Measurements from ENCODE around the gene ADAMTS4. TPM values are rescaled to one million over a fixed set of nuclear protein-coding genes. Genes with fewer than 3 reads are reported as not detected.

The ADAMTS4 gene
- total and polyA plus RNA-seq, 8 donors, result 0.89 to 20.6 (median 2.3) TPM

GRCh38 chr1:161238039-161238473 is 39.2 kb upstream of the ADAMTS4 start, which contains the start of gene NR1I3:
TSS of gene NR1I3 (minus strand) at chr1:161238203. CDS start at chr1:161236565, 1,638 bp downstream.
- H3K27ac ChIP-seq, result no peak within 1 kb of the TSS
- H3K36me3 ChIP-seq, result no peaks in the 10 kb centered on the region
- no peak for DNase-seq
- peaks cover 0 to 6% (median 0%) of the 10 kb centered on the region in 3 donors for H3K27me3 ChIP-seq
- TF ChIP-seq EP300 (IDR thresholded peaks at IDR 0.05) (no peak), POLR2AphosphoS5 (IDR thresholded peaks at IDR 0.05) (no peak), POLR2A (IDR thresholded peaks at IDR 0.05) (no peak)
- TF ChIP-seq, protein P1, sequence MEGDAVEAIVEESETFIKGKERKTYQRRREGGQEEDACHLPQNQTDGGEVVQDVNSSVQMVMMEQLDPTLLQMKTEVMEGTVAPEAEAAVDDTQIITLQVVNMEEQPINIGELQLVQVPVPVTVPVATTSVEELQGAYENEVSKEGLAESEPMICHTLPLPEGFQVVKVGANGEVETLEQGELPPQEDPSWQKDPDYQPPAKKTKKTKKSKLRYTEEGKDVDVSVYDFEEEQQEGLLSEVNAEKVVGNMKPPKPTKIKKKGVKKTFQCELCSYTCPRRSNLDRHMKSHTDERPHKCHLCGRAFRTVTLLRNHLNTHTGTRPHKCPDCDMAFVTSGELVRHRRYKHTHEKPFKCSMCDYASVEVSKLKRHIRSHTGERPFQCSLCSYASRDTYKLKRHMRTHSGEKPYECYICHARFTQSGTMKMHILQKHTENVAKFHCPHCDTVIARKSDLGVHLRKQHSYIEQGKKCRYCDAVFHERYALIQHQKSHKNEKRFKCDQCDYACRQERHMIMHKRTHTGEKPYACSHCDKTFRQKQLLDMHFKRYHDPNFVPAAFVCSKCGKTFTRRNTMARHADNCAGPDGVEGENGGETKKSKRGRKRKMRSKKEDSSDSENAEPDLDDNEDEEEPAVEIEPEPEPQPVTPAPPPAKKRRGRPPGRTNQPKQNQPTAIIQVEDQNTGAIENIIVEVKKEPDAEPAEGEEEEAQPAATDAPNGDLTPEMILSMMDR (IDR thresholded peaks at IDR 0.05), result no peak
- intact Hi-C loops (cut with DNase I; ENCODE audit: low total_unique reads), result no loop called here
- no peaks in the 10 kb centered on the region for H3K4me1 ChIP-seq
- WGBS, 5 donors, result 51 to 74% (median 66%) methylated on average over 4 of the region's 4 CpGs
- no peaks in the 10 kb centered on the region for H3K9me3 ChIP-seq
- no peak within 1 kb of the TSS for H3K4me3 ChIP-seq

DNA sequence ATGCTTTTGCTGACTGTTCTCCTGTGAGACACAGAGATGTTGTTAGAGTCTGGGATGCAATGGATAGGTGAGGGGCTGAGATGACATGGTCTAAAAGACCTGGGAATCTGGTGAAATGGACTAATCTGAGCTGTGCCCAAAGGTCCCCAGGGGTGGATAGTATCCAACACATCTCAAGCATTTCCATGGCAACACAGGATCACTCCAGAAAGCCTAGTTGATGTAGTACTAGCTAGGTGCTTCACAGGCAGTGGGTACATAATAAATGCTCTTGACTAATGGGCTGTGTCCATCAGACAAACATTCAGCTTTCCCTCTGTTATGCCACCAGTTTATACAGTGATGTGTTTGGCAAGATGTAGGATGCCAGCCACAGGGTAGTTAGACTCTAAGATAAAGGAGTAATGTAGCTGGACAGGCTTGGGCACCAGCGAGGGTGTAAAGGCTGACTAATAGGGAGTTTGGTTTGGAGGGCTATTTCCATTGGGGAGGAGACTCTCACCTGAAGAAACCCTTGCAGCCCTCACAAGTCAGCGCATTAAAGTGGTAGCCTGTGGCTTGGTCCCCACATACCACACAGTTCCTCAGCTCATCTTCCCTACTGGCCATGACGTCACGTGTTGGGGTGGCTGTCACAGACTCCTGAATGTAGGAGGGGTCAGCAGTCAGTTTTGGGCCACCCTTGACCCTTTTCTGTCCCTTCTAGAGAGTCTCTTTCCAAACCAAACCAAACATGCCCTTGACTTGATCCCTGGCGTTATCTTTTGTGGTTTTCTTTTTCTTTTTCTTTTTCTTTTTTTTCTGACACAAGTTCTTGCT is 37.3 kb upstream of the ADAMTS4 start:
- H3K9me3 ChIP-seq, result no peaks in the 10 kb centered on the region
- peaks cover 0 to 6% (median 0%) of the 10 kb centered on the region in 3 donors for H3K27me3 ChIP-seq
- intact Hi-C loops (cut with DNase I; ENCODE audit: low total_unique reads), result no loop called here
- no peak for DNase-seq
- TF ChIP-seq, protein P1 (IDR thresholded peaks at IDR 0.05), result no peak
- no peak for TF ChIP-seq EP300 (IDR thresholded peaks at IDR 0.05)
- TF ChIP-seq POLR2A (IDR thresholded peaks at IDR 0.05), result no peak
- no peak for TF ChIP-seq POLR2AphosphoS5 (IDR thresholded peaks at IDR 0.05)
- WGBS, 5 donors, result 51 to 71% (median 64%) methylated on average over 4 to 5 of the region's 5 CpGs
- H3K4me3 ChIP-seq, result no peak overlapping the region
- H3K4me1 ChIP-seq, result no peaks in the 10 kb centered on the region
- no peaks in the 10 kb centered on the region for H3K36me3 ChIP-seq
- H3K27ac ChIP-seq, result no peak overlapping the region

GRCh38 chr1:161233102-161233501 is 34.2 kb upstream of the ADAMTS4 start:
- no peaks in the 10 kb centered on the region for H3K9me3 ChIP-seq
- peaks cover 0 to 6% (median 0%) of the 10 kb centered on the region in 3 donors for H3K27me3 ChIP-seq
- 81 to 86% (median 82%) methylated on average over 6 to 9 of the region's 9 CpGs for WGBS, 5 donors
- intact Hi-C loops (cut with DNase I; ENCODE audit: low total_unique reads), result no loop called here
- H3K4me1 ChIP-seq, result peaks cover 0 to 1% (median under 1%) of the 10 kb centered on the region in 4 donors
- peaks cover 16 to 30% (median 28%) of the 10 kb centered on the region in 4 donors for H3K36me3 ChIP-seq
- no peak overlapping the region for H3K4me3 ChIP-seq
- no peak for DNase-seq
- no peak overlapping the region for H3K27ac ChIP-seq
- TF ChIP-seq POLR2A (IDR thresholded peaks at IDR 0.05) (no peak), POLR2AphosphoS5 (IDR thresholded peaks at IDR 0.05) (no peak), EP300 (IDR thresholded peaks at IDR 0.05) (no peak)
- TF ChIP-seq, protein P1 (IDR thresholded peaks at IDR 0.05), result no peak

DNA sequence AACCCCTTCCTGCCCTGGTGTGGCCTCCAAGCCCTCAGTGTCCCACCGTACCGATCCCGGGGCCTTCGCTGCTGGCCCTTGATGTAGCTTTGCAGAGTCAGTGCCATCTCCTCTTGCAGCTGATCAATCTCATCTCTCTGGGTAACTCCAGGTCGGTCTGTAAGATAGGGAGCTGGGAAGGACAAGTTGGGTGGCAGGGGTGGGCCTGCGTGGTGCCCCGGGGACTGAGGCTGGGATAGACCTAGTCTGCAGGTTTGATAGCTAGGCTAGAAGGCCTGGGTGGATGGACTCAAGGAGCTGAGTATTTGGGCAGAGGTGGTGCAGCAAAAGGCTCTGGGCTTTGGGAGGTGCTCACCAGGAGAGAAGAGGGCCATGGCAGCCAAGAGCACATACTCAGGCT is 31.9 kb upstream of the ADAMTS4 start:
- Histone ChIP-seq H3K36me3 (peaks cover 20 to 37% (median 29%) of the 10 kb centered on the region in 4 donors), H3K9me3 (no peaks in the 10 kb centered on the region), H3K4me3 (no peak overlapping the region), H3K27me3 (no peaks in the 10 kb centered on the region), H3K27ac (no peak overlapping the region), H3K4me1 (peaks cover 11 to 24% (median 22%) of the 10 kb centered on the region in 4 donors)
- TF ChIP-seq POLR2A (IDR thresholded peaks at IDR 0.05), result no peak
- TF ChIP-seq, protein P1 (IDR thresholded peaks at IDR 0.05), result no peak
- TF ChIP-seq POLR2AphosphoS5 (IDR thresholded peaks at IDR 0.05), result no peak
- TF ChIP-seq EP300 (IDR thresholded peaks at IDR 0.05), result no peak
- intact Hi-C loops (cut with DNase I; ENCODE audit: low total_unique reads), result no loop called here
- 93 to 97% (median 94%) methylated on average over 7 of the region's 7 CpGs for WGBS, 5 donors
- DNase-seq, result no peak
